BJ (cell line): ENCODE measurements around the gene ZNF892. TPM values are rescaled to one million over a fixed set of nuclear protein-coding genes. Genes with fewer than 3 reads are reported as not detected.
"Not testable (repeated sequence)": the region's sequence is repeated elsewhere in the genome, so short reads cannot be mapped to it uniquely, and the experiment has no call there.

Source experiments
- CTCF ChIA-PET: fragments of 350-600 bp; formaldehyde crosslinking; extraction: SDS; loops from one replicate; lab custom pipeline; 2021; ENCODE audit warnings: antibody characterized with exemption, inconsistent platforms; lab: Yijun Ruan, JAX
- POLR2A ChIA-PET: fragments of 300-600 bp; sonication (Branson Sonifier 250); formaldehyde crosslinking; extraction: SDS; loops from one replicate; lab custom pipeline; 2021; ENCODE audit warnings: antibody characterized with exemption; lab: Charles Lee
- DNase-seq: peaks from one replicate; pipeline ENCODE4 v3.0.0-alpha.2; 2011; ENCODE audit warnings: low read depth
- H3K27me3 ChIP-seq: 2 replicates; pipeline ENCODE4 v1.6.0; 2011; ENCODE audit warnings: low read length; ENCODE audit not compliant: control insufficient read depth, insufficient read depth
- H3K36me3 ChIP-seq: 2 replicates; pipeline ENCODE4 v1.5.1; 2011; ENCODE audit warnings: low read length; ENCODE audit not compliant: control insufficient read depth, insufficient read depth
- H3K4me3 ChIP-seq: 2 replicates; pipeline ENCODE4 v1.5.1; 2011; ENCODE audit warnings: low read depth, mild to moderate bottlenecking, control low read depth, low read length
- polyA plus RNA-seq: library from polyadenylated mRNA; depleted of rRNA; stranded (reverse); fragments of >200 nt; gene quantifications from 2 replicates; pipeline ENCODE4 v1.2.3, GENCODE V29; 2011; rRNA removed
- TF ChIP-seq, protein P1 (sequence below): IDR thresholded peaks from 2 replicates; pipeline ENCODE4 v1.5.1; 2011; ENCODE audit warnings: low read depth, mild to moderate bottlenecking, control low read depth, inconsistent platforms, low read length, moderate library complexity; ENCODE audit not compliant: insufficient read depth

Gene ZNF892
- polyA plus RNA-seq, 1 experiment: 0.71 TPM

DNA sequence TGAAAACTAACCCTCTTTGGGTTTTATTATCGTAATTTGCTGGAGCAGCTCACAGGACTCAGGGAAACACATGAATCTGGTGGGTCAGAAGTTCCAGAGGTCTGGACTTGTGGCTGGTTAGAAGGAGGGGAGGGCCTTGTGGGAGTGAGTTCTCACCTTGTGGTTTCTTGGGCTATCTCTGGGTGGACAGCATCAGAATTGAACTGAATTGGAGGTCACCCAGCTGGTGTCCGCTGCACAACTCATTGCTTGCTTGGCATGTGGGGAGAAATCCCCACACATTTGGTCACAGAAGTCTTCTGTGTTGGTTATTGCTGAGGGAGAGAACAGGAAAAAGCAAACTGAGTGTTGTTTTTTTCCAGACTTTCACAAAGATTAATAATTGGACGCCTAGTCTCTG lies 27.5 kb downstream of the ZNF892 start:
- TF ChIP-seq, protein P1, sequence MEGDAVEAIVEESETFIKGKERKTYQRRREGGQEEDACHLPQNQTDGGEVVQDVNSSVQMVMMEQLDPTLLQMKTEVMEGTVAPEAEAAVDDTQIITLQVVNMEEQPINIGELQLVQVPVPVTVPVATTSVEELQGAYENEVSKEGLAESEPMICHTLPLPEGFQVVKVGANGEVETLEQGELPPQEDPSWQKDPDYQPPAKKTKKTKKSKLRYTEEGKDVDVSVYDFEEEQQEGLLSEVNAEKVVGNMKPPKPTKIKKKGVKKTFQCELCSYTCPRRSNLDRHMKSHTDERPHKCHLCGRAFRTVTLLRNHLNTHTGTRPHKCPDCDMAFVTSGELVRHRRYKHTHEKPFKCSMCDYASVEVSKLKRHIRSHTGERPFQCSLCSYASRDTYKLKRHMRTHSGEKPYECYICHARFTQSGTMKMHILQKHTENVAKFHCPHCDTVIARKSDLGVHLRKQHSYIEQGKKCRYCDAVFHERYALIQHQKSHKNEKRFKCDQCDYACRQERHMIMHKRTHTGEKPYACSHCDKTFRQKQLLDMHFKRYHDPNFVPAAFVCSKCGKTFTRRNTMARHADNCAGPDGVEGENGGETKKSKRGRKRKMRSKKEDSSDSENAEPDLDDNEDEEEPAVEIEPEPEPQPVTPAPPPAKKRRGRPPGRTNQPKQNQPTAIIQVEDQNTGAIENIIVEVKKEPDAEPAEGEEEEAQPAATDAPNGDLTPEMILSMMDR: no peak
- Histone ChIP-seq H3K36me3 (no peaks in the 10 kb centered on the region), H3K4me3 (no peak overlapping the region), H3K27me3 (0 out of 2 replicates have a peak, but pooled peaks cover 2% of the 10 kb centered on the region)
- DNase-seq: no peak
- CTCF ChIA-PET: no interaction called here
- POLR2A ChIA-PET: no interaction called here

- H3K27me3 ChIP-seq: no peaks in the 10 kb centered on the region
- CTCF ChIA-PET: interaction anchor here (0.8 to 1.1 kb wide), 2 partner anchors 9 to 62 kb away, joined by 3 read pairs; no protein-coding TSS in a partner anchor
- H3K36me3 ChIP-seq: no peaks in the 10 kb centered on the region
- POLR2A ChIA-PET: no interaction called here
- H3K4me3 ChIP-seq: no peak overlapping the region
- TF ChIP-seq, protein P1: no peak
- DNase-seq: no peak
These were observed 30.8 kb downstream of the ZNF892 start for GRCh38 chr2:95238131-95238530.

DNA sequence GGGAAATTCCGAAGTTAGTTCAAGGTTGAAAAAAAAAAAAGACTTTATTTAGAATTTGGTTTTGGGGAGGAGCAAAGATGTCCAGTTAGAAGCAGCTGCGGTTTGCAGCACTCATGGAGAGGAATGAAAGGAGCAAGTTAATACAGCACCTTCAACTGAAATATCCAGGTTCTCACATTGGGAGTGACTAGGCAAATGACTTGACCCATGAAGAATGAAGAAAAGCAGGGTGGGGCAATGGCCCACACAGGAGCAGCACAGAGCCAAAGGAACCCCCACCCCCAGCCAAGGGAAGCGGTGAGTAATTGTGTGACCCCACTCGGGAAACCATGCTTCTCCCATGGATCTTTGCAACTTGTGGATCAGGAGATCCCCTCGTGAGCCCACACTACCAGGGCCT lies 32.8 kb downstream of the ZNF892 start:
- DNase-seq: no peak
- Histone ChIP-seq H3K36me3 (no peaks in the 10 kb centered on the region), H3K27me3 (no peaks in the 10 kb centered on the region), H3K4me3 (no peak overlapping the region)
- POLR2A ChIA-PET: no interaction called here
- CTCF ChIA-PET: interaction anchor here (1.2 to 3.3 kb wide), 2 partner anchors 8 to 105 kb away, joined by 4 to 29 read pairs; no protein-coding TSS in a partner anchor
- TF ChIP-seq, protein P1: no peak

DNA sequence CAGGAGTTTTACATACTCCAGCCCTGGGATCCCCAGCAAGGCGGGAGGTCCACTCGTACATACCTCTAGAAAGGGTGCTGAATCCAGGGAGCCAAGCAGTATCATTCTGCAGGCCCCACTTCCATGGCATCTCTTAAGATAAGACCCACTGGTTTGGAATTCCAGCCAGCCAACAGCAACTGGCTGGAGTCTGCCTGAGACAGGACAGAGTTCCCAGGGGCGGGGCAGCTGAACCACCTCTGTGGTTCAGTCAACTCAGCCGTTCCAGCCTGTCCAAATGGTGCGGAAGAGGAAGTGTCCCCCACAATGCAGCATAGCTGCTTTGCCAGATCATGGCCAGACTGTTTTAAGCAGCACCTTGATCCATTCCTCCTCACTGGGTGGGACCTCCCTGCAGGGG lies 33.2 kb downstream of the ZNF892 start:
- Histone ChIP-seq H3K4me3 (no peak overlapping the region), H3K27me3 (no peaks in the 10 kb centered on the region), H3K36me3 (no peaks in the 10 kb centered on the region)
- TF ChIP-seq, protein P1: no peak
- DNase-seq: no peak
- CTCF ChIA-PET: interaction anchor here (1.2 to 3.3 kb wide), 2 partner anchors 9 to 105 kb away, joined by 4 to 29 read pairs; no protein-coding TSS in a partner anchor
- POLR2A ChIA-PET: no interaction called here

GRCh38 chr2:95242084-95242483 lies 34.8 kb downstream of the ZNF892 start:
- POLR2A ChIA-PET, DNase-seq, H3K36me3 ChIP-seq, H3K4me3 ChIP-seq, H3K27me3 ChIP-seq: not testable (repeated sequence)
- CTCF ChIA-PET: interaction anchor here (3.3 kb wide), 1 partner anchor 10 kb away, joined by 29 read pairs; no protein-coding TSS in a partner anchor

Other genes with a start within 250 kb of the ZNF892 start
- not detected in 2 replicates for gene MAL, start 181.8 kb upstream of the ZNF892 start, polyA plus RNA-seq
- 38.3 and 45.0 TPM in 2 replicates for gene MRPS5, start 85.7 kb upstream of the ZNF892 start, polyA plus RNA-seq
- gene ZNF514, start 47.7 kb upstream of the ZNF892 start, polyA plus RNA-seq: 6.2 and 7.1 TPM in 2 replicates
- gene ZNF2, start 41.7 kb upstream of the ZNF892 start, polyA plus RNA-seq: 3.2 and 4.1 TPM in 2 replicates
- gene PROM2, start 66.9 kb downstream of the ZNF892 start, polyA plus RNA-seq: 0.32 and 0.50 TPM in 2 replicates
- 3.1 and 4.1 TPM in 2 replicates for gene KCNIP3, start 89.8 kb downstream of the ZNF892 start, polyA plus RNA-seq
- gene FAHD2A, start 195.2 kb downstream of the ZNF892 start, polyA plus RNA-seq: 31.2 and 44.1 TPM in 2 replicates